ENCODE data around the gene ZNF45.
"Not testable (repeated sequence)": the region's sequence is repeated elsewhere in the genome, so short reads cannot be mapped to it uniquely, and the experiment has no call there.

Gene ZNF45

GRCh38 chr19:43934985-43935708 lies at the start of gene ZNF45:
Gene ZNF45 (minus strand): TSS chr19:43935282. CDS start chr19:43922185, 13,097 bp downstream.
- DNase-seq (ENCODE audit: low read depth in 1 of 2, low spot score in 1 of 2), result peak; percentile 66 to 85

- DNase-seq (ENCODE audit: low read depth in 1 of 2, low spot score in 1 of 2), result no peak
Measured at GRCh38 chr19:43984687-43985000, 49.6 kb upstream of the ZNF45 start.

- DNase-seq (ENCODE audit: low read depth in 1 of 2, low spot score in 1 of 2), result peak; percentile 50 to 71
Measured at GRCh38 chr19:43983912-43984686, 49.0 kb upstream of the ZNF45 start, which contains the start of gene ZNF155. Gene ZNF155 (plus strand): TSS chr19:43984188. CDS start chr19:43988544, 4,356 bp downstream.

- DNase-seq (ENCODE audit: low read depth in 1 of 2, low spot score in 1 of 2), result no peak
Measured at GRCh38 chr19:43983544-43983911, 48.4 kb upstream of the ZNF45 start.

GRCh38 chr19:43976732-43977131 lies 41.6 kb upstream of the ZNF45 start:
- no peak for DNase-seq (ENCODE audit: low read depth in 1 of 2, low spot score in 1 of 2)

- no peak for DNase-seq (ENCODE audit: low read depth in 1 of 2, low spot score in 1 of 2)
Measured at GRCh38 chr19:43966079-43966694, 31.1 kb upstream of the ZNF45 start.

- DNase-seq (ENCODE audit: low read depth in 1 of 2, low spot score in 1 of 2), result no peak
Measured at GRCh38 chr19:43960411-43960810, 25.3 kb upstream of the ZNF45 start.

GRCh38 chr19:43957891-43958290 lies 22.8 kb upstream of the ZNF45 start:
- no peak for DNase-seq (ENCODE audit: low read depth in 1 of 2, low spot score in 1 of 2)

GRCh38 chr19:43956827-43957226 lies 21.7 kb upstream of the ZNF45 start:
- no peak for DNase-seq (ENCODE audit: low read depth in 1 of 2, low spot score in 1 of 2)

- peak; percentile 30 to 56 for DNase-seq (ENCODE audit: low read depth in 1 of 2, low spot score in 1 of 2)
Measured at GRCh38 chr19:43950834-43951645, 16.0 kb upstream of the ZNF45 start, which contains the start of gene ZNF221. Gene ZNF221 (plus strand): TSS chr19:43951228. CDS start chr19:43962727, 11,499 bp downstream.

GRCh38 chr19:43949803-43950202 lies 14.7 kb upstream of the ZNF45 start:
- not testable (repeated sequence) for DNase-seq (ENCODE audit: low read depth in 1 of 2, low spot score in 1 of 2)

- DNase-seq (ENCODE audit: low read depth in 1 of 2, low spot score in 1 of 2), result not testable (repeated sequence)
Measured at GRCh38 chr19:43947412-43947811, 12.3 kb upstream of the ZNF45 start.

- DNase-seq (ENCODE audit: low read depth in 1 of 2, low spot score in 1 of 2), result no peak
Measured at GRCh38 chr19:43941209-43941608, 6.1 kb upstream of the ZNF45 start.

- no peak for DNase-seq (ENCODE audit: low read depth in 1 of 2, low spot score in 1 of 2)
Measured at GRCh38 chr19:43940719-43941118, 5.6 kb upstream of the ZNF45 start.

- DNase-seq (ENCODE audit: low read depth in 1 of 2, low spot score in 1 of 2), result no peak
Measured at GRCh38 chr19:43939557-43940260, 4.6 kb upstream of the ZNF45 start.

- no peak for DNase-seq (ENCODE audit: low read depth in 1 of 2, low spot score in 1 of 2)
Measured at GRCh38 chr19:43936188-43936587, 1.1 kb upstream of the ZNF45 start.

- no peak for DNase-seq (ENCODE audit: low read depth in 1 of 2, low spot score in 1 of 2)
Measured at GRCh38 chr19:43934055-43934984, 762 bp downstream of the ZNF45 start.

- no peak for DNase-seq (ENCODE audit: low read depth in 1 of 2, low spot score in 1 of 2)
Measured at GRCh38 chr19:43928820-43929219, 6.3 kb downstream of the ZNF45 start.

- no peak for DNase-seq (ENCODE audit: low read depth in 1 of 2, low spot score in 1 of 2)
Measured at GRCh38 chr19:43923875-43924274, 11.2 kb downstream of the ZNF45 start.

All from activated CD4-positive, alpha-beta T cell treated with anti-CD3 and anti-CD28 coated beads, Interleukin-2, amount 50 U/mL, for 24 hours (primary cell).